Activated T-helper 2 cell treated with anti-CD3 and anti-CD28 coated beads, Interferon-gamma antibody, Interleukin-2, Interleukin-4, amounts not matched to agents 10 μg/mL and 5 μg/mL and 100 μg/mL, durations not matched to agents 14 hours and 24 hours and 36 hours (primary cell): ENCODE data around the gene TMPO. TPM values are rescaled to one million over a fixed set of nuclear protein-coding genes. Genes with fewer than 3 reads are reported as not detected.
A peak's percentile ranks its signal among the peaks of the same experiment; 100 is the strongest.
"Not testable (repeated sequence)": the region's sequence is repeated elsewhere in the genome, so short reads cannot be mapped to it uniquely, and the experiment has no call there.

Experiments used
- DNase-seq: peaks from one replicate; pipeline ENCODE4 v3.0.0; 2021; ENCODE audit warnings: low spot score
- H3K27ac Mint-ChIP-seq: one replicate; pipeline ENCODE4 v1.8.0; 2021; ENCODE audit warnings: mixed read lengths
- H3K27me3 Mint-ChIP-seq: one replicate; pipeline ENCODE4 v1.8.0; 2021; ENCODE audit warnings: low read depth, mixed read lengths
- H3K36me3 Mint-ChIP-seq: one replicate; pipeline ENCODE4 v1.8.0; 2021; ENCODE audit warnings: low read depth, mixed read lengths
- H3K4me1 Mint-ChIP-seq: one replicate; pipeline ENCODE4 v1.8.0; 2021; ENCODE audit warnings: low read depth, mixed read lengths
- H3K4me3 Mint-ChIP-seq: one replicate; pipeline ENCODE4 v1.8.0; 2021; ENCODE audit warnings: low read depth, mild to moderate bottlenecking, moderate library complexity, mixed read lengths
- H3K9me3 Mint-ChIP-seq: one replicate; pipeline ENCODE4 v1.8.0; 2021; ENCODE audit warnings: mixed read lengths
- intact Hi-C: fragments of 100-400 bp; cut with micrococcal nuclease; formaldehyde crosslinking; loops from one replicate; pipeline ENCODE4 v1.15.1; 2023
- total RNA-seq: library from RNA; stranded (reverse); gene quantifications from 2 replicates; pipeline ENCODE4 v1.2.3, GENCODE V29; 2022

TMPO gene
- total RNA-seq, 1 donor from 2014 or later = 384 TPM

DNA sequence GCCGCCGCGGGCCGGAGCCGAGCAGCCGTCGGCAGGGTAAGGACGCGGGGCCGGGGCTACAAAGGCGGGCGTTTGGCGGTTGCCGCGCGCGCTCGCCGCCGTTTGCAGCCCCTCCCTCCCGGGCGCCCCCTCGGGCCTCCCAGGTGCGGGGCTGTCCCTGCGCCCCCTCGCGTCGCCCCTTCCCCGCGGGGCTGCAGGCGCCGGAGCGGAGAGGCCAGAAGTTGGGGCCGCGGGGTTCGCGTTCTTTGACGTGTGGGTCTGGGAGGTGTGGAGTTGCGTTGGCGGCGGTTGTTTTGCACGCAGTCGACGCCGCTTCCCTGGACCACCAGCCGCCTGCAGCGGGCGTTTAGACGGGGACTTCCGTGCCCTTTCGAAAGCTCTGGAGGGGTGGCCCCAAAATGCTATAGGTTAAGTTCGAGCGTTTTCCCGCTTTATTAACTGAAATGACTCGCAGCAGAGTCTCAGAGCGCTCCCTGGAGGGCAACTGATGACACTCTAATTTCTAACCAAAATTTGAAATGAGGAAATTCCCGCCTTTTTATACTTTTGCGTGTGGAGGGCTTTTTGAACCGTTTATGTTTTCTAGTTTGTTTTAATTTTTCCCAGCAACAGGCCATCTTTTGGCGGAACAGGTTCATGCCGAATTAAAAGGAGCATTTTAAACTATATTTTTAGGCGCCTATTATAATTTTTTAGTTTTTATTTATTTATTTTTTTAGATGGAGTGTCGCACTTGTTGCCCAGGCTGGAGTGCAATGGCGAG lies 902 bp downstream of the TMPO start:
- Mint-ChIP-seq H3K36me3 (peaks cover 50% of the 10 kb centered on the region), H3K9me3 (no peaks in the 10 kb centered on the region), H3K27ac (peak overlapping the region; percentile 98), H3K27me3 (no peaks in the 10 kb centered on the region), H3K4me3 (peak overlapping the region; percentile 92), H3K4me1 (peaks cover 22% of the 10 kb centered on the region)
- DNase-seq = peak; percentile 83
- intact Hi-C loops = loop anchor here (1.0 to 10.0 kb wide), 5 partner anchors 13 to 1611 kb away; partner anchors contain the start of genes NEDD1 and SLC25A3

- no peaks in the 10 kb centered on the region for H3K9me3 Mint-ChIP-seq
- no peak for DNase-seq
- peak overlapping the region; percentile 73 for H3K27ac Mint-ChIP-seq
- peaks cover 68% of the 10 kb centered on the region for H3K36me3 Mint-ChIP-seq
- H3K4me1 Mint-ChIP-seq = peaks cover 28% of the 10 kb centered on the region
- H3K27me3 Mint-ChIP-seq = no peaks in the 10 kb centered on the region
- peak overlapping the region; percentile 92 for H3K4me3 Mint-ChIP-seq
- intact Hi-C loops = loop anchor here (10.0 kb wide), 1 partner anchor 1615 kb away; the partner anchor contains the start of gene NEDD1
Measured at GRCh38 chr12:98519257-98519907, 4.0 kb downstream of the TMPO start.

DNA sequence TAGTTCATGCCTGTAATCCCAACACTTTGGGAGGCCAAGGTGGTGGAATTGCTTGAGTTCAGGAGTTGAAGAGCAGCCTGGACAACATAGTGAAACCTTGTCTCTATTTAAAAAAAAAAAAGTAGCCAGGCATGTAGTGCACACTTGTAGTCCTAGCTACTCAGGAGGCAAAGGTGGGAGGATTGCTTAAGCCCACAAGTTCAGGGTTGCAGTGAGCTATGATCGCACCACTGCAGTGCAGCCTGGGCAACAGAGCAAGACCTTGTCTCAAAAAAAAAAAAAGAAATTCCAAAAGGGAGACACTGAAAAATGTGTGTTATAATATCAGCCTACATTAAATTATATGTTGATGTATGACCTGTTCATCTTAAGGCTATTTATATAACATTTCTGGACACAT lies 14.7 kb downstream of the TMPO start:
- H3K27ac Mint-ChIP-seq = no peak overlapping the region
- intact Hi-C loops = loop anchor here (5.0 kb wide), 1 partner anchor 103 kb away; no protein-coding TSS in a partner anchor

GRCh38 chr12:98532687-98533304 lies 17.4 kb downstream of the TMPO start:
- no peak for DNase-seq
- H3K4me1 Mint-ChIP-seq = peaks cover 29% of the 10 kb centered on the region
- H3K9me3 Mint-ChIP-seq = no peaks in the 10 kb centered on the region
- no peaks in the 10 kb centered on the region for H3K27me3 Mint-ChIP-seq
- intact Hi-C loops = loop anchor here (1.0 to 5.0 kb wide), 2 partner anchors 41 to 105 kb away; no protein-coding TSS in a partner anchor
- H3K36me3 Mint-ChIP-seq = peaks cover 83% of the 10 kb centered on the region
- H3K27ac Mint-ChIP-seq = no peak overlapping the region
- H3K4me3 Mint-ChIP-seq = no peak overlapping the region

More for the DNA sequence above, 14.7 kb downstream of the TMPO start:
- Mint-ChIP-seq H3K36me3 (peaks cover 75% of the 10 kb centered on the region), H3K4me1 (peaks cover 29% of the 10 kb centered on the region), H3K9me3 (no peaks in the 10 kb centered on the region), H3K27me3 (no peaks in the 10 kb centered on the region), H3K4me3 (no peak overlapping the region)
- DNase-seq = no peak

- no peak overlapping the region for H3K4me3 Mint-ChIP-seq
- intact Hi-C loops = loop anchor here (5.0 kb wide), 1 partner anchor 106 kb away; no protein-coding TSS in a partner anchor
- peaks cover 28% of the 10 kb centered on the region for H3K4me1 Mint-ChIP-seq
- H3K9me3 Mint-ChIP-seq = no peaks in the 10 kb centered on the region
- no peak overlapping the region for H3K27ac Mint-ChIP-seq
- H3K36me3 Mint-ChIP-seq = peaks cover 84% of the 10 kb centered on the region
- DNase-seq = no peak
- no peaks in the 10 kb centered on the region for H3K27me3 Mint-ChIP-seq
Measured at GRCh38 chr12:98533723-98534251, 18.4 kb downstream of the TMPO start.

DNA sequence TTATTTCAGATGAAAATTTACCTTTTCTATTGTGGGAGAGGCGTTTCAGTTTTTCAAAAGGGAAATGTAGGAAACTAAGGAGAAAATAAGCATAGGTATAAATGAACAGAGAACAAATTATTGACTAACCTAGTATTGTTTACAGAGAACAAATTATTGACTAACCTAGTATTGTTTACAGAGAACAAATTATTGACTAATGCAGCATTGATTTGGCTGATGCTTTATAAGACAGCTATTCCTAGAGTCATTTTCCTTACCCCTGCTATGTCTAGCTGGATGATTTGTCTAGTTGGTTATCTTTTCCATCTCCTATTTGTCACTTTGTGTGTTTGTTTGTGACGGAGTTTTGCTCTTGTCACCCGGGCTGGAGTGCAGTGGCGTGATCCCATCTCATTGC lies 22.6 kb downstream of the TMPO start:
- DNase-seq = no peak
- intact Hi-C loops = no loop called here
- Mint-ChIP-seq H3K36me3 (peaks cover 81% of the 10 kb centered on the region), H3K27ac (no peak overlapping the region), H3K9me3 (no peaks in the 10 kb centered on the region), H3K4me3 (no peak overlapping the region), H3K27me3 (no peaks in the 10 kb centered on the region), H3K4me1 (peaks cover 21% of the 10 kb centered on the region)

- H3K4me3 Mint-ChIP-seq = no peak overlapping the region
- no peak overlapping the region for H3K27ac Mint-ChIP-seq
- peaks cover 6% of the 10 kb centered on the region for H3K4me1 Mint-ChIP-seq
- H3K36me3 Mint-ChIP-seq = peaks cover 70% of the 10 kb centered on the region
- no peak for DNase-seq
- no peaks in the 10 kb centered on the region for H3K9me3 Mint-ChIP-seq
- intact Hi-C loops = no loop called here
- no peaks in the 10 kb centered on the region for H3K27me3 Mint-ChIP-seq
Measured at GRCh38 chr12:98543701-98544100, 28.3 kb downstream of the TMPO start.

GRCh38 chr12:98544751-98545150 lies 29.4 kb downstream of the TMPO start:
- H3K36me3 Mint-ChIP-seq = peaks cover 77% of the 10 kb centered on the region
- H3K4me1 Mint-ChIP-seq = peaks cover 8% of the 10 kb centered on the region
- H3K27me3 Mint-ChIP-seq = no peaks in the 10 kb centered on the region
- intact Hi-C loops = no loop called here
- H3K4me3 Mint-ChIP-seq = no peak overlapping the region
- no peak for DNase-seq
- H3K27ac Mint-ChIP-seq = no peak overlapping the region
- no peaks in the 10 kb centered on the region for H3K9me3 Mint-ChIP-seq

DNA sequence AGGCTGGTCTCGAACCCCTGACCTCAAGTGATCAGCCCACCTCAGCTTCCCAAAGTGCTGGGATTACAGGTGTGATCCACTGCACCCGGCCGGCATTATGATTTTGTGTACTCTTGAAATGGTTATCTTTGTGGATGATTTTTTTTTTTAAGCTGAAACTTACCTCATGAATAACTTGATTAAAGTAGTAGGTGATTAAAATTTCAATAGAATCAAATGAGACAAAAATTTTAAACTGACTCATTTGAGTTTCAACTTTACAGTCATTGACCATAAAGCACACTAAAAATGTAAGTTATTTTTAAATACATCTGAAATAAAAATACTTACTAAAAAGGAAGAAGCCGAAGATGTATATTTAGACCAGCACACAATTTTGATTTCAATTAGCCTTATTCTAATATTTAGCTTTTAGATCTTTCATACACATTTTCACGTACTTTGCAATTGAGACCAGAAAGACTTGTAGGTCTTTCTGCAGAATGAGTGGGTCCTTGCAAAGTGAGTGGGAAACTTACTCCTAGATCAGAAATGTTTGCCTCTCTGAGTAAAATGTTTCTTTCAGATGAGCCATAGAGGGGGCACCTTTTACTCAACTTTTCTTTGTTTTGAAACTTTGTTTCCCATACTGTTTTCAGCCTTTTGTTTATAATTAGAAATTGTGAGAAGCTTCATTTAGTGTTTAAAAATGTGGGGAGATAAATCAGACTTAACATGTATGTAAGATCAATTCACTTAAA lies 34.2 kb downstream of the TMPO start:
- DNase-seq = no peak
- H3K9me3 Mint-ChIP-seq = no peaks in the 10 kb centered on the region
- H3K27ac Mint-ChIP-seq = peak overlapping the region; percentile 22
- H3K27me3 Mint-ChIP-seq = no peaks in the 10 kb centered on the region
- H3K4me3 Mint-ChIP-seq = no peak overlapping the region
- H3K4me1 Mint-ChIP-seq = peaks cover 3% of the 10 kb centered on the region
- H3K36me3 Mint-ChIP-seq = peaks cover 68% of the 10 kb centered on the region
- intact Hi-C loops = no loop called here

DNA sequence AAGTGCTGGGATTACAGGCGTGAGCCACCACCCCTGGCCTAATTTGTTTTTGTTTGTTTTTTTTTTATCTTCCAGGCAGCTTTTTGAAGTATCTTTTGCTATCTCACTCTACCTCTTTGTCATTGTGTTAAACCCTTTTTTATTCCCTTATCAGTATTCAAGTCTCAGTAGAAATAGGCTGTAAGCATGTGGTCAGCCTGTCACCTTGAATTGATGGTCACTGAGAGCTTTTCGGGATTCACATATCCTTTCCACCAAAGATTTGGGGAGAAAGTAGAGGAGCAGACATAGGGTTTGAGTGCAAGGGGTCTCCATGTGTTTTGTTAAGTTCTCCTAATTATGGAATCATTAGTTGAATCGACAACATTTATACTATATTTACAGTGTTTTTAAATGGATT lies 36.4 kb downstream of the TMPO start:
- DNase-seq = no peak
- no peak overlapping the region for H3K4me3 Mint-ChIP-seq
- H3K4me1 Mint-ChIP-seq = peaks cover 4% of the 10 kb centered on the region
- H3K36me3 Mint-ChIP-seq = peaks cover 48% of the 10 kb centered on the region
- no peaks in the 10 kb centered on the region for H3K9me3 Mint-ChIP-seq
- H3K27ac Mint-ChIP-seq = no peak overlapping the region
- no peaks in the 10 kb centered on the region for H3K27me3 Mint-ChIP-seq
- intact Hi-C loops = no loop called here

DNA sequence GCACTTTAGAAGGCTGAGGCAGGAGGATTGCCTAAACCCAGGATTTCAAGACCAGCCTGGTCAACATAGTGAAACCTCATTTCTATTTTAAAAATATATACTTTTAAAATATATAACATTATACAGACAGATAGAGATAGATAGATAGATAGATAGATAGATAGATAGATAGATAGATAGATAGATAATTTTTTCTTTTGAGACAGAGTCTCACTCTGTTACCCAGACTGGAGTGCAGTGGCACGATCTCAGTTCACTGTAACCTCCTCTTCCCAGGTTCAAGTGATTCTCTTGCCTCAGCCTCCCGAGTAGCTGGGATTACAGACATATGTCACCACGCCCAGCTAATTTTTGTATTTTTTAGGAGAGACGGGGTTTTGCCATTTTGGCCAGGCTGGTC lies 42.7 kb downstream of the TMPO start:
- H3K27me3 Mint-ChIP-seq, H3K4me1 Mint-ChIP-seq, H3K36me3 Mint-ChIP-seq, intact Hi-C loops, H3K4me3 Mint-ChIP-seq, H3K27ac Mint-ChIP-seq, DNase-seq, H3K9me3 Mint-ChIP-seq: not testable (repeated sequence)

GRCh38 chr12:98559666-98560065 lies 44.3 kb downstream of the TMPO start:
- H3K27me3 Mint-ChIP-seq = no peaks in the 10 kb centered on the region
- H3K9me3 Mint-ChIP-seq = no peaks in the 10 kb centered on the region
- no peak for DNase-seq
- no peak overlapping the region for H3K27ac Mint-ChIP-seq
- peaks cover 2% of the 10 kb centered on the region for H3K4me1 Mint-ChIP-seq
- intact Hi-C loops = no loop called here
- H3K4me3 Mint-ChIP-seq = no peak overlapping the region
- no peaks in the 10 kb centered on the region for H3K36me3 Mint-ChIP-seq
